Measurements from ENCODE around the gene FBLIM1.

DNA sequence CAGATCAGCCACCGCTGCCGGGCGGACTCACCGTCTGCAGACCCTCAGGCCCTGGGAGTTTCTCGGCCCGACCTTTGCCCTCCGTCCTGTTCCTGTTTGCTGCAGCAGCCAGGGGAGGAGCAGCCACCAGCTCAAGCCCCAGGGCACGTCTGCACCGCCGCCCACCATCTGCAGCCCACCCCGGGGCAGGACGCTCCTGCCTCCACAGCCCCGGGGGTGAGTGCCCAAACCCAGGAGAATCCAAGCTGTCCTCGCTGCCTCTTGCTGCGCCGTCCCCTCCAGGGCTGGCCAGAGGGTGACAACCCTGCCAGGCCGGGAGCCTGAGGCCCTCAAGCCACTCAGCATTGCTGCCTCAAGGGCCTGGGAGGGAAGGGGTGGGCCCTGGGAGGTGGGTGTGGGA, 23.7 kb upstream of the FBLIM1 start:
- TF ChIP-seq, protein P1, sequence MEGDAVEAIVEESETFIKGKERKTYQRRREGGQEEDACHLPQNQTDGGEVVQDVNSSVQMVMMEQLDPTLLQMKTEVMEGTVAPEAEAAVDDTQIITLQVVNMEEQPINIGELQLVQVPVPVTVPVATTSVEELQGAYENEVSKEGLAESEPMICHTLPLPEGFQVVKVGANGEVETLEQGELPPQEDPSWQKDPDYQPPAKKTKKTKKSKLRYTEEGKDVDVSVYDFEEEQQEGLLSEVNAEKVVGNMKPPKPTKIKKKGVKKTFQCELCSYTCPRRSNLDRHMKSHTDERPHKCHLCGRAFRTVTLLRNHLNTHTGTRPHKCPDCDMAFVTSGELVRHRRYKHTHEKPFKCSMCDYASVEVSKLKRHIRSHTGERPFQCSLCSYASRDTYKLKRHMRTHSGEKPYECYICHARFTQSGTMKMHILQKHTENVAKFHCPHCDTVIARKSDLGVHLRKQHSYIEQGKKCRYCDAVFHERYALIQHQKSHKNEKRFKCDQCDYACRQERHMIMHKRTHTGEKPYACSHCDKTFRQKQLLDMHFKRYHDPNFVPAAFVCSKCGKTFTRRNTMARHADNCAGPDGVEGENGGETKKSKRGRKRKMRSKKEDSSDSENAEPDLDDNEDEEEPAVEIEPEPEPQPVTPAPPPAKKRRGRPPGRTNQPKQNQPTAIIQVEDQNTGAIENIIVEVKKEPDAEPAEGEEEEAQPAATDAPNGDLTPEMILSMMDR (IDR thresholded peaks at IDR 0.05), result no peak
- no peak for TF ChIP-seq POLR2AphosphoS5 (IDR thresholded peaks at IDR 0.05)

All from stomach (tissue), 4 donors.